ENCODE measurements around the gene RET.

DNA sequence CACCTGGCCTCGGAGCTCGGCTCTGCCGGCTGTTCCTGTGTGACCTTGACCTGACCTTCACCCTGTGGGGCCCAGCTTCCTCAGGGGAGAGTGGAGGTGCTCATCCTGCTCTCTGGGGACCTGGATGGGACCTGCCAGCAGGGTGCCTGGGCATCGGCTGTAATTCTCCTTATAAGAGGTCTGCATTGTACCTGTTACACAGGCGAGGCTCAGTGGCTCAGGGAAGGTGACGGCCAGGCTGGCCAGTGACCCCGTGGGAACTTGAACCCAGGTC lies 29.0 kb downstream of the RET start:
- TF ChIP-seq EZH2 (IDR thresholded peaks at IDR 0.05; ENCODE audit: borderline replicate concordance) (no peak), CTCF (IDR thresholded peaks at IDR 0.05; ENCODE audit: poor library complexity) (no peak), EZH2phosphoT487 (IDR thresholded peaks at IDR 0.05; ENCODE audit: low read depth, severe bottlenecking, unreplicated experiment) (no peak)

Data from hepatocyte (in vitro differentiated cells).